Measurements from ENCODE around the gene SETBP1.

DNA sequence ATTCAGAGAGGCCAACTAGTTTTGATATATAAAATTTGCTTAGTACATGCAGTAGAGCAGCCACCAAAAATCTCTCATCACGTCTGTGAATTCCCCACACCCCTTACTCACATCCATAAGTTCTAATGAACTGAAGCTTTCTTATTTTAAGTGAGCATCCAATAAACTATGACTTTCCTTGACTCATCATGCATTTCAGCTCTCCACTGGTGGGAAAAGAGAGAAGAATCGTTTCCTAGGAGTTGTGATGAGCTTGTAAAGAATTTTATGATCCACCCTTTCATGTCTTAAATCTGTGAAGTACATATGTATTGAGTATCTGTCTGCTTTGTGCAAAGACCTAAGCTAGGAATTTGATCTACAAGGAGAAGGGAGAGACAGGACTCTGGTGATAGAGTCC lies 428.6 kb downstream of the SETBP1 start:
- TF ChIP-seq ZNF707 (tag by site-specific recombination; IDR thresholded peaks at IDR 0.05) (no peak), ZNF221 (tag by site-specific recombination; IDR thresholded peaks at IDR 0.05; ENCODE audit: borderline replicate concordance) (no peak), ZNF600 (tag by site-specific recombination; IDR thresholded peaks at IDR 0.05) (no peak), ZNF202 (tag by site-specific recombination; IDR thresholded peaks at IDR 0.05; ENCODE audit: borderline replicate concordance) (no peak), ZNF501 (tag by site-specific recombination; IDR thresholded peaks at IDR 0.05) (no peak), ZNF433 (tag by site-specific recombination; IDR thresholded peaks at IDR 0.05; ENCODE audit: low read depth) (no peak), ZNF423 (tag by site-specific recombination; IDR thresholded peaks at IDR 0.05) (no peak)
- TF ChIP-seq, protein P1, sequence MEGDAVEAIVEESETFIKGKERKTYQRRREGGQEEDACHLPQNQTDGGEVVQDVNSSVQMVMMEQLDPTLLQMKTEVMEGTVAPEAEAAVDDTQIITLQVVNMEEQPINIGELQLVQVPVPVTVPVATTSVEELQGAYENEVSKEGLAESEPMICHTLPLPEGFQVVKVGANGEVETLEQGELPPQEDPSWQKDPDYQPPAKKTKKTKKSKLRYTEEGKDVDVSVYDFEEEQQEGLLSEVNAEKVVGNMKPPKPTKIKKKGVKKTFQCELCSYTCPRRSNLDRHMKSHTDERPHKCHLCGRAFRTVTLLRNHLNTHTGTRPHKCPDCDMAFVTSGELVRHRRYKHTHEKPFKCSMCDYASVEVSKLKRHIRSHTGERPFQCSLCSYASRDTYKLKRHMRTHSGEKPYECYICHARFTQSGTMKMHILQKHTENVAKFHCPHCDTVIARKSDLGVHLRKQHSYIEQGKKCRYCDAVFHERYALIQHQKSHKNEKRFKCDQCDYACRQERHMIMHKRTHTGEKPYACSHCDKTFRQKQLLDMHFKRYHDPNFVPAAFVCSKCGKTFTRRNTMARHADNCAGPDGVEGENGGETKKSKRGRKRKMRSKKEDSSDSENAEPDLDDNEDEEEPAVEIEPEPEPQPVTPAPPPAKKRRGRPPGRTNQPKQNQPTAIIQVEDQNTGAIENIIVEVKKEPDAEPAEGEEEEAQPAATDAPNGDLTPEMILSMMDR (tag by site-specific recombination; IDR thresholded peaks at IDR 0.05): no peak
